Transverse colon (tissue), 3 donors: ENCODE results near the gene CEP126.

Experiments
- EP300 ChIP-seq: sonication (generic); formaldehyde crosslinking; IDR thresholded peaks from one replicate; pipeline ENCODE4 v1.6.1; 2017; ENCODE audit warnings: antibody characterized with exemption, low read depth
- POLR2AphosphoS5 ChIP-seq, 3 donors: sonication (generic); formaldehyde crosslinking; IDR thresholded peaks; one replicate each; pipeline ENCODE4 v1.6.1; 2016; ENCODE audit warnings: antibody characterized with exemption in 3 of 3

DNA sequence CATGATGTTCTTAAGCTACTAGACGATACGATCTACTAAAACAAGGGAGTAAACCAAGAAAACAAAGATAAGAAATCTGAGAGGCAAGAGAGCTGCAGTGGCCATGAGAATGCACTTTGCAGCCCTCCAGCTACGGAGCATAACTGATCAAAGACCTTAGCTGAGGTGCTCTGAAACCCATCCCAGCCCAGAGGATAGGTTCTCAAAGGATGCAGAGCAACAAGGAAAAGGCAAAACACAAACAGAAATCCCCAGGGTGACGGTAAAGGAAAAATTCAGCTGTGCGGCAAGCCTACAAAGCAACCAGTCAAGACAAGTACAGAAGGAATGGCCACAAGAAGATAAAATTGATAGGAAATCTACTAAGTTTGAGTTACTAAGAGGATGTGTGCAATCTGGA lies 99.9 kb downstream of the CEP126 start:
- no peak for TF ChIP-seq POLR2AphosphoS5 (IDR thresholded peaks at IDR 0.05)
- TF ChIP-seq EP300 = no peak
